HG02884 (cell line): ENCODE data around the gene MATN1.
A peak's percentile ranks its signal among the peaks of the same experiment; 100 is the strongest.

Source experiments
- ATAC-seq: cut with Tn5 transposase; IDR thresholded peaks from one replicate; pipeline ENCODE4 v1.9.1; 2021; ENCODE audit warnings: mild to moderate bottlenecking, moderate library complexity; ENCODE audit not compliant: unreplicated experiment

Gene MATN1

DNA sequence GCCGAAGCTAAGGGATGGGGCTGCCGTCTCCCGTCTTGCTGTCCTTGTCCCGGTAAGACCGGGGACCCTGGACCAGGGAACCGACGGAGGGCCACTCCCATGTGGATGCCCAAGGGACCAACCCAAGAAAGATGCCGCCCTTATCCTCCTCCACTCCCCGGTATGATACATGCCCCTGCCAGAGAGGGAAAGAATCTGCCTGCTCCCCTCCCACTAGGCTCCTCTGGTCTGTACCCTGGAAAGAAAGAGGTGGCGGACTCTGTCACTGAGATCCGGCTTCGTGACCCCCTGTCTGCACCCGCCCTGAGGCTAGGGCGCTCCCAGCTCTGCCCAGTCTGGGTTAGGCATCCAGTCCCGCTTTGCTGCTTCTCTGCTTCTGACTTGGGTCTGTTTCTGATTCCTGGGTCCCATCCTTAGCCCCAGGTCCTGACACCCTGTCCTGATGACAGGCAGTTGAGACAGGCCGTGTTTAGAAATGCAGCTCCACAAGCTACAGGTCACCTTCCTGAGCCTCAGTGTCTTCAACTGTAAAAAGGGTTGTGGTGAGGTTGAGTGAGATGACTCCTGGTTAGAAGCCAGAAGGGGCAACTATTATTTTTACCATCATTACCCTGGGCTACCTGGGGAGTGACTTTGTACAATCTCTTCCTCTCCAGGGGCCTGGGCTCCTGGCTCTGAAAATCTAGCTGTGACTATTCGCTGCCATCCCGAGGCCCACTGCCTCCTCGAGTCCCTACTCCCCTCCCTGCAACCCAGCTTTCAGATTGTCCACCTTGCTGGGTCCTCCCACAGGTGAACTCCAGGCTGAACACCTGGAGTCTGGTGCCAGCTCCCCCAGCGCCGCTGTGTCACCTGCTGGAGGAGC, 3.7 kb downstream of the MATN1 start:
- ATAC-seq = no peak

DNA sequence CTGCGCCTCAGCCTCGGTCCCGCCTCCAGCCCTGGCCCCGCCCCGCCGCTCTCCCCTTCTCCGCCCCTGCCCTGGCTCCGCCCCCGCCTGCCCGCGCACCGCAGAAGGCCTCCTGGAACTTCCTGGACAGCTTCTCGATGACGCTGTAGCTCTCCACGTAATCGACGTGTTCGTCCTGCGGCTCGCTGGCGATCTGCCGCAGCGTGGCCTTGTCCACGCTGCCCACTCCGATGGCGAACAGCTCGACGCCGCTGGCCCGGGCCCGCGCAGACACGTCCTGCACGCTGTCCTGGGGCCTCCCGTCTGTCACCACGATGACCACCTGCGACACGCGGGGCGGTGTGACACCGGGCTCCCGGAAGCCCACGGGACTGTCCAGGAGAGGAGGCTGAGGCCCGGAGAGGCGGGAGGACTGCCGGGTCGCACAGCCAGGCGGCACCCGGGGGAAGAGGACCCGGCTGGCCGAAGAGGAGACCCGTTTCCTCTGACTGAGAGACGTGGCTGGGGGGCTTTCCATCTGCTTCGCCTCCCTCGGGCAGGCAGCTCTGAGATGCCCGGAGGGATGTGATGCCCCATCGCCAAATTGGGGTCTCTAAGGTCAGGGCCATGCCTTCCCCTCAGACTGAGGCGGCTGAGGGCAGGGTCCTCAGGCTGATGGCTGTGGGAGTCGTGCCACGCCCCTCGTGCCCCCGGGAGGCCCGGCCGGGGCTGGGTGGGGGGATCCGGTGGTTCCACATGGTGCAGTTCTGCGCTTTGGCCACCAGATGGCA, 4.6 kb downstream of the MATN1 start:
- peak; percentile 43 for ATAC-seq

DNA sequence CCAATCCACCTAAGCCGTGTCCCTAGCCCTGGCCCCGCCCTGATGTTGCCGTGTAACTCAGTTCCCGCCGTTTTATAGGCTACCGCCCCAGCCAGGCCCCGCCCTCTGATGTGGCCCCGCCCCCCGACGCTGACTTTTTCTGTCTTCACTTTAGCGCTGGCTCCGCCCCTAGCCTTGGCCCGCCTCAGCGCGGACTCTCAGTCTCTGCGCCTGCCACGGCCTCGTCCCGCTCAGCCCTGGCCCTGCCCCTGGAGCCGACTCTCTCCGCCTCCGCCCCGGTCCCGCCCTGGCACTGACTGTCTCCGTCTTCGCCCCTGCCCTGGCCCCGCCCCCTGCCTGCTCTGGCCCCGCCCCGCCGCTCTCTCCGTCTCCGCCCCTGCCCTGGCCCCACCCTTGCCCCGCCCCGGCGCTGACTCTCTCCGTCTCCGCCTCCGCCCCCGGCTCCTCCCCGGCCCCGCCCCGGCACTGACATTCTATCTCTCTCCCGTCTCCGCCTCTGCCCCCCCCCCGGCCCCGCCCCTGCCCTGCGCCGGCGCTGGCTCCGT, 5.2 kb downstream of the MATN1 start:
- ATAC-seq = peak; percentile 76

DNA sequence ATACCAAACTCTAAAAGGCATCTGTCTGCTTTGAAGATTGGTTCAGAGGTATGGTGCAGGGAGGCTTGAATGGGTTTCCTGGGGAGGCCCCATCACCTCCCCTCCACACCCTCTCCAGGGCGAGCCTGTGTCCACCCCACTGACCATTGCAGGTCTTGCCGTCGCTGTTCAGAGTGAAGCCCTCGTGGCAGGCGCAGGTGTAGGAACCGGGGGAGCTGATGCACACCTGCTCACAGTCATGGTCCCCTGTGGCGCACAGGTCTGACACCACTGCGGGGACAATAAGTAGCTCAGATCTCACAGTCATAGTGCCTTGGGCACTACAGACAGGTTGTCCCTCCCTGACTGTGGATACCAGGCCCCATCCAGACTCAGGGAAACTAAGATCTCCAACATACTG, 6.7 kb downstream of the MATN1 start:
- no peak for ATAC-seq

DNA sequence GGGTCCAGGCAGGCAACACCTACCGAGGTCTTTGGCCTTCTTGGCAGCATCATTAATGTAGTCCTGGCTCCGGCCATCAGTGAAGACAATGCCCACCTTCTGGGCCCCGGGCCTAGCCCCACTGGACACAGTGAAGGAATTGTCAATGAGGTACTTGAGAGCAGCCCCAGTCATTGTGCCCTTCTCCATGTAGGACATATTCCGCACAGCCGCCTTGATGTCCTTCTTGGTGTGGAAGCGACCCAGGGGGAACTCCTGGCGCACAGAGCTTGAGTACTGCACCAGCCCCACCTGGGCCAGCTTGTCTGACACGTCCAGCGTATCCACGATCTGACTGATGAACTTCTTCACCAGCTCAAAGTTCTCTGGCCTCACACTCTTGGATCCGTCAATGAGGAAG, 7.5 kb downstream of the MATN1 start:
- no peak for ATAC-seq

DNA sequence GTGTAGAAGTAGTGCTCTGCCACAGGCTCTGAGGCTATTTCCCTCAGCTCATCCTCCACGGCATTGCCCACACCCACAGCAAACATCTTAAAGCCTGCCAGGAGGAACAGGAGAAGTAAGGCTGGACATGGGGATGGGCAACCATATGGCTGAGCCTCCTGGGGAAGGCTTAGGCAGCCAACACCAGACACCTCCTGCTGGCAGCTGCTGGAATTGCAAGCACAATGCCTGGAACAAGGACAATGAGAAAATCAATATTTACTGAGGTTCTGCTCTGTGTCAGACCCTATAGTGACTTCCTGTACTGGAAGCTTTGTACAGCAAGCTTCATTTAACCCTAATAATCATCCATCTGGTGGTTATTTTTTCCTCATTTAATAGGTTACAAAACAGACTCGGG, 8.2 kb downstream of the MATN1 start:
- no peak for ATAC-seq

DNA sequence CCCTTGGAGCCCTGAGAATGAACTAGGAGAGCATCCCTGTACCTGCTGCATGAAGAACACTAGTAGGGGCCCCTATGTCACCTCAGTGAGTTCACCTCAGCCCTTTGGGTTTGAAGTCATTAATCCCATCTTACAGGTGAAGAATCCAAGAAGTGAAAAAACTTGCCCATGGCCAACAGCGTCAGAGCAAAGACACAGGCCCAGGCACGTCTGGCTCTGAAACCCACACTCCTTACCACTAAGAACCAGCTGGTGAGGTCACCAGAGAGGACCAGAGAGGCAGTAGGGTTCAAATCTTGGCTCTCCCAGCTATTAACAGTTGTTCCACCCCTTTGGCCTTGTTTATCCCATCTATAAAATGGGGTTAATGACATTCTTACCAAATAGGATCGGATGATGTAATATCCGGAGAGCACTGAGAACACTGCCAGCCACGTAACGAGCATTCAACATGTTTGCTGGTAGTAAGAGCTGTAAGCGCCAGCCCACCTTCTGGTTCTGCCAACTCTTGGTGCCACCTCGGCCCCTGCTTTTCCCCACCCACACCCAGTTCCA, 8.8 kb downstream of the MATN1 start:
- no peak for ATAC-seq

DNA sequence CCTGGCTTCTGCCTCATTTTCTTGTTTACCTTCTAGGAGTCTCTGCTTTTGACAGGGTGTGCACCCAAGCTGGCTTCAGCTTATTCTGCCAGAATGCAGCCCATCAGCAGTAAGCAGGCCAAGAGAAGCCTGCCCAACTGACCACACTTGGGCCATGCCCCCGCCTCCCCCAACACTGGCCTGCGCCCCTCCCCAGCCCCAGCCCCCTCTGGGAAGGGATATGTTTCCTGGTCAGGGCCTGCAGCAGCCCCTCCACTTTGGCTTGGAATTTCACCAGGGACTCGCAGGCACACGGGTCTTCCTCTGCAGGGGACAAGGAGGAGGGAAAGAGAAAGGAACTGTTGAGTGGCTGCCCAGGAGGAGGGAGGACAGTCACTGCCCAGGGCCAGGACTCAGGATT, 9.4 kb downstream of the MATN1 start:
- ATAC-seq = no peak

DNA sequence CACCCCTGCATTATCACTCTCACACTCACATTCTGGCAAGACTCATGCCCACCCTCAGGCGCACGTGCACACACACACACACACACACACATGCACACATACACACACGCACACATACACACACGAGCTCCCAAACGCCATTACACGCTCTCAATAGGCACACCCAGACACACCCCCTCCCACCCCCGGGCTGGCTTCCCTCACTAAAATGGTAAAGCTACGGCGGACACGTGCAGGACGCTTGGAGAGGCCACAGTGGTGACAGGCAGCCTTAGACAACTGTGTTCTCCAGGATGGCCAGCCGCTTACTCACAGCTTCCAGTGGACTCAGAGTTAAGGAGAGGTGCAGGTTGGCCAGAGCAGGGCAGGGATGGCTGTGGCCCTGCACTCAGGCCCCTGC, 10.1 kb downstream of the MATN1 start:
- ATAC-seq = no peak

DNA sequence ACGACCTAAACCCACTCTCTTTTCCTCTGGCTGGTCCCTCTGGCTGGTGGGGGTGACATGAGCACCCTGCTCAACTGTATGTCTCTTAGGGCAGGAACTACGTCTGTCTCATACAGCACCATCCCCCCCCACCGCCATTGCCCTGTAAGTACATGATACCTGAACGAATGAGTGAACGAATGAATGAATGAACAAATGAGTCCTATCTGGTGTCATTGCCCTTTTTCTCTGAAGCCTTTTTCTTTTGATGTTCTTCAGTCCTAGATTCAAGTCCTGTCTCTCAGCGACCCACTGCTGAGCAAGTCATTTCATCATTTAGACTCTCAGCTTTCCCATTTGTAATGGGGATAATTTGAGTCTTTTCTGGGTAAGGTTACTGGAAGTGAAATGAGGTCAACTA, 10.8 kb downstream of the MATN1 start:
- no peak for ATAC-seq

DNA sequence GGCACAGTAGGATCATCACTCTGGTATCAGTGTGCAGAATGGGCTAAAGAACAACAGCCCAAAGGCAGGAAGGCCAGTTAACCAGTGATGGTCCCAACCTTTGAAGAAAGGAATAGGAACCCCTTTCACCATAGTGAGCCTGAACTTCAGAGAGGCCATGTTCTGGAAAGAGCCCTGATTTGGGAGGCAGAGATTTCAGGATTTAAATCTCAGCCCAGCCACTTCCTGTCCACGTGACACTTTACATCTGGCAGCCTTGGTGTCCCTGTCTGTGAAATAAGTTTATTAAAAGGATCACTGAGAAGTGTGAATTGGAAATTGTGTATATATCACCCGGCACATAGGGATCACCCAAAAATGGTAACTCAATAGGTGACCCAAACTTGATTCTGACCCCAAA, 13.0 kb downstream of the MATN1 start:
- no peak for ATAC-seq

DNA sequence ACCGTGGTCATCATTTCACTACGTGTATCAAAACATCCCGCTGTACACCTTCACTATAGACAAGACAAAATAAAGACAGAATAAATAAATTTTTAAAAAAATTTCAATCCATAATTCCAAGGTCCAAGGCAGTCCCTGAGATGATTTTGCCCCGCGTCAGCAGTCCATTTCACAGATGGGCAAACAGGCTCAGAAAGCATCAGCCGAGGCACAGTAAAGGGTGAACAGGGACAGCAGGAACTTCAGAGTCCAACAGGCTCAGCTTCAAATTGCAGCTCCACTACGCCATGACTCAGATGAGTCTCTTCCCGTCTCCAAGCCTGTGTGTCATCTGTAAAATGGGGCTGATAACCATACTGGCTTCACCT, 15.0 kb downstream of the MATN1 start:
- no peak for ATAC-seq

DNA sequence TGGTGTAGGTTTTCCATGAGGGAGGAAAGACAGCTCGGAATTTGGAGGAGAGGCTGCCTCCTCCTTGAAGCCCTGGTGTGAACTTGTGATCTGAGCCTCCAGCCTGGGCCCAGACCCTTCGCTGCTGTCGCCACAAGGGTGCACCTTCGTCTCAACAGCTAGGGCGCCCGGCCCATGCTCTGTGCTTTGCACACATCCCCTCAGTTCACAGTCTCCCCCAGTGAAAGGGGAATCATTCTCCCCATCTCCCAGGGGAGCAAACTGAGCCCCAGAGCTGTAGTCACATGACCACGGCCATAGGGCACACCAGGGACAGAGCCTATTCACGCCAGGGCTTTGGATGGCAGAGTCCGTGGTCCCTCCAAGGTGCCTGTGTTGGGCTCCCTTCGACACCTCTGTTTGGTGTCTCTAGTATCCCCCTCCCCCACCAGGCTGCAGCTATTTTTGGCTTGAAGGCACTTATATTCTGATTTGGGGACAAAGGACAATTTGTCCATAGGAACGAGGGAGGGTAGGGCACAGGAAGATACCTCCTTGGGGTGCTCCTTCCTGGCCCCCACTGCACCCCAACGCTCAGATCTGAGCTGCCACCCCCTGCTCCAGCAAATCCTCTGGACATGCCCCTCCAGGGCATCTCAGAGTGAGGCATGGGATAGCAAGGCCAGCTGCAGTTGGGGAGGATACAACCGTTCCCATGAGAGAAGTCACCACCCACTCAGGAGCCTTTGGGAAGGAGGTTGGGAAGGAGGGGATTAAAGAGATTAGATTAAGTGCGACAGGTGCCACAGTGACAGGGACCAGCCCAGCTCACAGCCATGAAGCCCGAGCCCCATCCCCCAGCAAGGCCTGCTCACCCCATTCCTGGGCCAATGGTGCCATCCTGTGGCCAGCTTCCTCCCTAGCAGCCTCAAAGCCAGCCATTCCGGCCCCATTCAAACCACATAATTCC, 15.7 kb downstream of the MATN1 start:
- no peak for ATAC-seq

DNA sequence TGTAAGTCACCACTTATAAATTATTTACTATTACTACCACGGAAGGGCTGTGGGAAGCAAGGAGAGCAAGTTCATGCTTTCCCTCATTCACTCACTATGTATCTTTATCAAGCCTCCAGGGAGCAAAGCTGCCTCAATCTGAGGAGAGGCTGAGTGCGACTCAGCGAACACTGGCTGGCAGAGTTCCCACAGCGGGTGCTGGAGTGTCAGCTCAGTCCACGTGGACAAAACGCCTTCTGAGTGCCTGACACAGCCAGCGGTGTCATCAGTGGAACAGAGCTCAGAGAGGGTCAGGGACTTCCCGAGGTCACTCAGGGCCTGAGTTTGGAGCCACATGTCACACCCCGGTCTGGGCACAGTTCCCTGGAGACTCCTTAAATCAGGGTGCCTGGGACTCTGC, 16.9 kb downstream of the MATN1 start:
- ATAC-seq = no peak

DNA sequence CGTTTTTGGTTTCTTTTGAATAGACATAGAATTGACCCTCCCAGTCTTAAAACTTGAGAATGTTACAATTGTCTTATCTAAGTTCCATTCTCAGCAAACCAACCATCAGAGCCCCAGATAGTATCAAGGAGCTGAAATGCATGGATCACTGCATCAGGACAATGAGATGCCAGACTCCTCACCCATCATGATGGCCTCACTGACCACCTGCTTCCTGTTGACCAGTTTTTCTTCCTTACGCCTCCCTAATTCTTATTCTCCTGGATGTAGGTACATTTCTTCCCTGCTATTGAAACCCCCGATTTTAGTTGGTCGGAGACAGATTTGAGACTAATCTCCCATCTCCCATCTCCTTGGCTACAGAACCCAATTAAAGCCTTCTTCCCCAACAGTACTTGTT, 17.7 kb downstream of the MATN1 start:
- no peak for ATAC-seq

DNA sequence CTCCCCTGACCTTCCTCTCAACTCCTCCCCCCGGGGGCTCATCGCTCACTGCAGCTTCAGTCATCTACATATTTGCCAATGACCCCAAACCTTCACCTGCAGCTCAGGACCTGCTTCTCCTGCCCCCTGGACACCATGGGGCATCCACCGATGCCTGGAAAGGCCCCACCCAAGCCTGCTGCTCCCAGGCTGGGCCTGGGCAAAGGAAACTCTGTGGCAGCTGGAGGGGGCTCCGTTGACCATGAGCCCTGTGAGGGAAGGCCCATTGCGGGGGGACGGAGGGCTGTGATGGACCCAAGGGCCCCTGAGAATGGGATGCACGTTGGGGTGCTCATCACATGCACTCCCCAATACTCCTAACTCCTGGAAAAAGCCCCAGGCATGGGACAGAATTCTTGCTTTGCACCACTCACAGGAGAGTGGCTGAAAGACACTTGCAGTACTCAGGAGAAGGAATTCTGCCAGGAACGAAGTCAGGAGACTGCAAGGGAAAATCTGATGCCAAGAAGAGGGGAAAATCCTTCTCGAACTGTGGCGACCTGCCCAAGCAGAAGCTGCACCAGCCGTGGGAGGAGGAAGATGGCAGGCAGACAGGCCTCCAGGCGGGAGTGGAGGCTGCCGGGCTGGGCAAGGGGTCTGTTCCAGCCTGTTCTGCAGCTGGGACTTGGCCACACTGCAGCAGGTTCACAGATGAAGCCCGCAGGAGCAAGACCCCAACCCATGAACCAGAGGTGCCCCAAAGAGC, 18.4 kb downstream of the MATN1 start:
- no peak for ATAC-seq

DNA sequence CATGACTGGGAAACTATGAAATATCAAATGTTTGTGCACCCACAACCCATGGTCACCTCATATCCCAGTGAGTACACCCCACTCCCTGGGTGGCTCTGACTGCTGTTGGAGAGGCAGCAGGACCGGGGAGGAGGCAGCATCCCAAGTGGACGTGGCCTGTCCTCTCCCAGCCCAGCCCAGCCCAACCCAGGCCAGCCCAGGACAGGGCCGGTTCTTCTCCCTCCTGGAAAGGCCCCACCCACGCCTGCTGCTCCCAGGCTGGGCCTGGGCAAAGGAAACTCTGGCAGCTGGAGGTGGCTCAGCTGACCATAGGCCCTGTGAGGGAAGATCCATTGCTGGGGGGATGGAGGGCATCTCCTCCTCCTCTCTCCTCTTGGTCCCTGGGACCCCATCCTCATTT, 19.1 kb downstream of the MATN1 start:
- no peak for ATAC-seq

DNA sequence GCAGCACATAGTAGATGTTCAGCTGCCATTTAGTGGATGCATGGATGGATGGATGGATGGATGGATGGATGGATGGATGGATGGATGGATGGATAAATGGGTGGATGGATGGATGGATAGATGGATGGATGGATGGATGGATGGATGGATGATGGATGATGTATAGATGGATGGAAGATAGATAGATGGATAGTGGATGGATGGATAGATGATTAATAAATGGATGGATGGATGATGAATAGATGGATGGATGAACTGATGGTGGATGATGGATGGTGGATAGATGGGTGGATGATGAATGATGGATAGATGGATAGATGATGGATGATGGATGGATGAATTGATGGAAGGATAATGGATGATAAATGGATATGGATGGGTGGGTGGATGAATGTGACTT, 20.6 kb downstream of the MATN1 start:
- ATAC-seq = no peak

DNA sequence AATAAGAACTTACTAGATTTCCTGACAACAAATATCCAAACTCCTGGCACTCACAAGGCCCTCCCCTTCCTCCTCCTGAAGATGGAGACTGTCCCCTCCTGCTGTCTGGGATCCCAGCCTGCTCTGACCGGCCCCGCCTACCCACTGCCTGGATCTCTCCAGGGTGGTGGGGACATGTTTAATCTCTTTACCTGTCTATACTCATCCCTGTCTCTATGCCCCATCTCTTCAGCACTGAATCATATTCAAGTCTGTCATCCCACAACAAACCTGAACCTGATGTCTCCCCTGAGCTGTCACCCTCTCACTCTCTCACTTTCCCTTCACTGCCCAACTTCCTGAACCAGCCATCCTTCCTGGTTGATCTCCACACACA, 22.1 kb downstream of the MATN1 start:
- no peak for ATAC-seq
